H1 (cell line): ENCODE data around the gene NAT10. TPM values are rescaled to one million over a fixed set of nuclear protein-coding genes. Genes with fewer than 3 reads are reported as not detected.

Experiments used
- CTCF ChIA-PET: fragments of 300-600 bp; sonication (Branson Sonifier 250); formaldehyde crosslinking; loops from one replicate; lab custom pipeline; 2021; ENCODE audit not compliant: partially characterized antibody; lab: Charles Lee
- POLR2A ChIA-PET: fragments of 300-600 bp; sonication (Branson Sonifier 250); formaldehyde crosslinking; loops from one replicate; lab custom pipeline; 2021; ENCODE audit warnings: inconsistent platforms; ENCODE audit not compliant: partially characterized antibody; lab: Charles Lee
- DNase-seq, 2 experiments: peaks; one replicate each; pipeline versions ENCODE4 v3.0.0 to v3.0.0-alpha.2; 2010 to 2022; ENCODE audit warnings: low spot score in 2 of 2, low read depth in 1 of 2, mixed read lengths in 1 of 2
- FAIRE-seq: peaks from 2 replicates; lab custom pipeline; 2011; peaks lifted over from hg19 to GRCh38; lab: Jason Lieb, UNC
- H2AFZ ChIP-seq: 2 replicates; pipeline ENCODE4 v1.8.1; 2012; ENCODE audit warnings: low read length, inconsistent platforms
- H2AK5ac ChIP-seq: 2 replicates; pipeline ENCODE4 v1.6.1; 2013; ENCODE audit warnings: low read depth, low read length
- H2BK120ac ChIP-seq: replicated peaks from 2 replicates; pipeline ENCODE3; 2013; ENCODE audit warnings: low read depth, low read length, inconsistent platforms
- H2BK12ac ChIP-seq: 2 replicates; pipeline ENCODE4 v1.6.1; 2013; ENCODE audit warnings: low read depth, low read length
- H2BK15ac ChIP-seq: 2 replicates; pipeline ENCODE4 v1.6.1; 2013; ENCODE audit warnings: low read length
- H2BK20ac ChIP-seq: 2 replicates; pipeline ENCODE4 v1.6.1; 2013; ENCODE audit warnings: low read length
- H2BK5ac ChIP-seq: 2 replicates; pipeline ENCODE4 v1.6.1; 2013; ENCODE audit warnings: low read depth, low read length
- H3K14ac ChIP-seq: 2 replicates; pipeline ENCODE4 v1.6.1; 2013; ENCODE audit warnings: inconsistent platforms; ENCODE audit not compliant: insufficient read length
- H3K18ac ChIP-seq: 2 replicates; pipeline ENCODE4 v1.6.1; 2013; ENCODE audit warnings: low read length; ENCODE audit errors: extremely low read depth
- H3K23ac ChIP-seq: 2 replicates; pipeline ENCODE4 v1.6.1; 2013; ENCODE audit warnings: inconsistent platforms; ENCODE audit not compliant: insufficient read length
- H3K23me2 ChIP-seq: 2 replicates; pipeline ENCODE4 v1.6.1; 2013; ENCODE audit warnings: low read depth, low read length
- H3K27ac ChIP-seq: 2 replicates; pipeline ENCODE4 v1.6.1; 2011; ENCODE audit warnings: low read depth, low read length, inconsistent platforms
- H3K27me3 ChIP-seq, 4 experiments: replicated peaks in 1 of 4; 1 replicate in 1 of 4; 2 replicates in 3 of 4; pipeline versions ENCODE4 v1.6.1 to v1.8.1; 2011 to 2013; ENCODE audit warnings: low read length in 3 of 4, mild to moderate bottlenecking in 3 of 4, inconsistent platforms in 2 of 4, mixed read lengths in 2 of 4, moderate library complexity in 1 of 4; ENCODE audit not compliant: control insufficient read depth in 3 of 4, insufficient read depth in 3 of 4; ENCODE audit errors: extremely low read depth in 1 of 4
- H3K36me3 ChIP-seq, 4 experiments: 2 replicates each; pipeline versions ENCODE4 v1.6.1 to v1.8.1; 2011 to 2013; ENCODE audit warnings: mild to moderate bottlenecking in 4 of 4, low read length in 3 of 4, moderate library complexity in 2 of 4, control low read depth in 1 of 4, inconsistent platforms in 1 of 4; ENCODE audit not compliant: insufficient read depth in 4 of 4, control insufficient read depth in 2 of 4
- H3K4ac ChIP-seq: replicated peaks from 2 replicates; pipeline ENCODE3; 2013; ENCODE audit warnings: low read length, low read depth, mixed read lengths, inconsistent platforms; ENCODE audit not compliant: insufficient read length
- H3K4me1 ChIP-seq, 4 experiments: replicated peaks in 1 of 4; 1 replicate in 1 of 4; 2 replicates in 3 of 4; pipeline versions ENCODE4 v1.6.1 to v1.8.1; 2011 to 2013; ENCODE audit warnings: low read length in 3 of 4, inconsistent platforms in 2 of 4, mixed read lengths in 1 of 4; ENCODE audit not compliant: insufficient read depth in 4 of 4, control insufficient read depth in 3 of 4
- H3K4me2 ChIP-seq, 2 experiments: 2 replicates each; pipeline versions ENCODE4 v1.6.1 to v1.8.1; 2011 to 2013; ENCODE audit warnings: low read depth in 2 of 2, low read length in 2 of 2, control low read depth in 1 of 2, inconsistent platforms in 1 of 2, mild to moderate bottlenecking in 1 of 2; ENCODE audit not compliant: insufficient read depth in 1 of 2
- H3K4me3 ChIP-seq, 4 experiments: fragments of 200-600, 300-600 bp in 1 of 4; sonication (generic), shearing (Covaris generic), sonication (Bioruptor Twin) in 1 of 4; 2 replicates each; pipeline versions ENCODE4 v1.5.1 to v1.8.1; 2011 to 2016; ENCODE audit warnings: low read length in 4 of 4, low read depth in 3 of 4, control low read depth in 2 of 4, inconsistent platforms in 2 of 4, mild to moderate bottlenecking in 2 of 4, mixed read lengths in 1 of 4, moderate library complexity in 1 of 4; ENCODE audit not compliant: insufficient read depth in 2 of 4; ENCODE audit errors: extremely low read depth in 1 of 4
- H3K56ac ChIP-seq: replicated peaks from 2 replicates; pipeline ENCODE3; 2013; ENCODE audit warnings: low read depth, mild to moderate bottlenecking, mixed read lengths, low read length, inconsistent platforms; ENCODE audit not compliant: insufficient read length
- H3K79me1 ChIP-seq: 2 replicates; pipeline ENCODE4 v1.6.1; 2013; ENCODE audit warnings: low read depth, low read length, control low read depth
- H3K79me2 ChIP-seq, 2 experiments: 2 replicates each; pipeline versions ENCODE4 v1.6.1 to v1.8.1; 2012 to 2013; ENCODE audit warnings: low read length in 2 of 2, mild to moderate bottlenecking in 2 of 2, inconsistent platforms in 1 of 2; ENCODE audit not compliant: insufficient read depth in 2 of 2, control insufficient read depth in 1 of 2
- H3K9ac ChIP-seq, 4 experiments: replicated peaks in 1 of 4; 1 replicate in 1 of 4; 2 replicates in 3 of 4; pipeline versions ENCODE4 v1.6.1 to v1.8.1; 2011 to 2013; ENCODE audit warnings: low read depth in 3 of 4, low read length in 3 of 4, control low read depth in 2 of 4, mild to moderate bottlenecking in 2 of 4, moderate library complexity in 2 of 4, inconsistent platforms in 1 of 4; ENCODE audit errors: extremely low read depth in 1 of 4
- H3K9me3 ChIP-seq, 2 experiments: 2 replicates each; pipeline versions ENCODE4 v1.6.1 to v1.8.1; 2012 to 2013; ENCODE audit warnings: mild to moderate bottlenecking in 2 of 2, moderate library complexity in 2 of 2, control low read depth in 1 of 2, inconsistent platforms in 1 of 2, low read depth in 1 of 2, low read length in 1 of 2, mixed read lengths in 1 of 2; ENCODE audit not compliant: insufficient read depth in 2 of 2
- H4K20me1 ChIP-seq, 2 experiments: replicated peaks in 1 of 2; 2 replicates each; pipeline versions ENCODE3 to v1.8.1; 2011 to 2013; ENCODE audit warnings: inconsistent platforms in 2 of 2, low read length in 2 of 2, mild to moderate bottlenecking in 1 of 2; ENCODE audit not compliant: insufficient read depth in 2 of 2, control insufficient read depth in 1 of 2
- H4K5ac ChIP-seq: 2 replicates; pipeline ENCODE4 v1.6.1; 2013; ENCODE audit warnings: low read length, low read depth, mixed read lengths, inconsistent platforms; ENCODE audit not compliant: insufficient read length
- H4K8ac ChIP-seq: 2 replicates; pipeline ENCODE4 v1.8.0; 2013; ENCODE audit warnings: mild to moderate bottlenecking, moderate library complexity, low read length, inconsistent platforms; ENCODE audit not compliant: insufficient read depth; ENCODE audit errors: extremely low read depth
- H4K91ac ChIP-seq: replicated peaks from 2 replicates; pipeline ENCODE3; 2013; ENCODE audit warnings: low read length, mixed read lengths, inconsistent platforms; ENCODE audit not compliant: insufficient read length
- CREB1 ChIP-seq: IDR thresholded peaks from 2 replicates; pipeline ENCODE4 v1.6.1; 2012; ENCODE audit warnings: inconsistent platforms
- GABPA ChIP-seq: IDR thresholded peaks from 2 replicates; pipeline ENCODE4 v1.6.1; 2011; ENCODE audit warnings: mild to moderate bottlenecking, low read length, moderate library complexity, borderline replicate concordance; ENCODE audit not compliant: insufficient read depth
- JUN ChIP-seq: IDR thresholded peaks from 2 replicates; pipeline ENCODE4 v1.6.1; 2011; ENCODE audit warnings: low read depth, mild to moderate bottlenecking, improper control_type of control experiment, low read length
- RXRA ChIP-seq: IDR thresholded peaks from 2 replicates; pipeline ENCODE4 v1.6.1; 2011; ENCODE audit warnings: low read depth, mild to moderate bottlenecking, low read length, moderate library complexity; ENCODE audit not compliant: insufficient read depth
- SAP30 ChIP-seq: fragments of 300-600 bp; sonication (generic); IDR thresholded peaks from 2 replicates; pipeline ENCODE4 v1.7.1; 2012; ENCODE audit warnings: low read length, moderate library complexity, mild to moderate bottlenecking, inconsistent platforms; ENCODE audit not compliant: insufficient read depth, insufficient replicate concordance
- SIRT6 ChIP-seq: IDR thresholded peaks from one replicate; pipeline ENCODE4 v1.7.1; 2012; ENCODE audit warnings: low read length, inconsistent platforms
- SP1 ChIP-seq: IDR thresholded peaks from 2 replicates; pipeline ENCODE4 v1.6.1; 2011; ENCODE audit warnings: low read depth, low read length
- WGBS, 2 experiments: shearing (Covaris generic) in 1 of 2; methylation state at CpG; one replicate each; pipeline versions ENCODE4 v1.1.6 to v1.1.7; 2013 to 2015; ENCODE audit warnings: low lambda C conversion rate in 2 of 2, mixed read lengths in 2 of 2, inconsistent platforms in 1 of 2, low coverage in 1 of 2, missing lambda C conversion rate in 1 of 2; ENCODE audit not compliant: insufficient replicate concordance in 2 of 2, insufficient coverage in 1 of 2, insufficient read length in 1 of 2; ENCODE audit errors: extremely low coverage in 1 of 2, missing lambda C conversion rate in 1 of 2; 5-methylcytosine and 5-hydroxymethylcytosine counted together
- polyA plus RNA-seq, 7 experiments: library from polyadenylated mRNA; depleted of rRNA in 3 of 7; stranded (reverse) in 5 of 7; unstranded in 2 of 7; fragments of >200 nt in 5 of 7; fragments of 200-250 nt in 2 of 7; gene quantifications; 1 replicate in 5 of 7; 2 replicates in 1 of 7; 4 replicates in 1 of 7; pipeline versions ENCODE4 v1.2.1 to v1.2.3, GENCODE V29; 2011 to 2013; ENCODE audit warnings: missing spikeins in 2 of 7, mixed read lengths in 2 of 7
- total RNA-seq: library from RNA; stranded (reverse); fragmentation: NEBNext Ultra II Directional; extraction: Animal tissue kit (Norgen Biotek cat#: 25700); gene quantifications from 2 replicates; pipeline ENCODE4 v1.2.1, GENCODE V29; 2021

NAT10 gene
- total and polyA plus RNA-seq, 2 of the 8 experiments (the other 6 are each of a cell fraction or from before 2014, with no cell fraction given), result 66.3 to 89.6 TPM

GRCh38 chr11:34169686-34170085, 64.3 kb downstream of the NAT10 start:
- H2BK12ac ChIP-seq, result no peak overlapping the region
- no peak overlapping the region for H3K14ac ChIP-seq
- H3K4me1 ChIP-seq, result peaks cover 0 to 3% (median 0%) of the 10 kb centered on the region in 4 experiments; a peak in 4 of 7 replicates
- no peak overlapping the region for H3K27ac ChIP-seq
- H4K91ac ChIP-seq, result peak overlapping the region; percentile 31
- no peak overlapping the region for H3K4ac ChIP-seq
- no peaks in the 10 kb centered on the region for H3K79me1 ChIP-seq
- FAIRE-seq (no peak), DNase-seq (no peak)
- no peak overlapping the region for H4K8ac ChIP-seq
- no peak overlapping the region for H3K56ac ChIP-seq
- no peak overlapping the region for H2BK20ac ChIP-seq
- 93% methylated on average over 8 of the region's 8 CpGs; no CpG with 5 or more reads in 1 of the 2 experiments for WGBS, 2 experiments
- H3K9ac ChIP-seq, result no peak overlapping the region
- no peak overlapping the region for H2AK5ac ChIP-seq
- H2BK120ac ChIP-seq, result no peak overlapping the region
- ChIA-PET CTCF (interaction anchor here (1.0 to 9.8 kb wide), 10 partner anchors 15 to 298 kb away, joined by 3 to 89 read pairs (median 4); partner anchors contain the start of gene ABTB2), POLR2A (interaction anchor here (2.0 kb wide), 1 partner anchor 19 kb away, joined by 5 read pairs; no protein-coding TSS in a partner anchor)
- no peak overlapping the region for H3K4me3 ChIP-seq
- no peaks in the 10 kb centered on the region for H3K36me3 ChIP-seq
- H3K23ac ChIP-seq, result no peak overlapping the region
- TF ChIP-seq JUN (no peak), GABPA (no peak), CREB1 (no peak), RXRA (no peak), SAP30 (no peak), SP1 (no peak), SIRT6 (no peak)
- H2BK5ac ChIP-seq, result no peak overlapping the region
- H3K4me2 ChIP-seq, result no peak overlapping the region; a peak in 1 of 4 replicates
- H2BK15ac ChIP-seq, result no peak overlapping the region
- H3K23me2 ChIP-seq, result no peaks in the 10 kb centered on the region
- H3K9me3 ChIP-seq, result no peaks in the 10 kb centered on the region
- no peak overlapping the region for H3K18ac ChIP-seq
- no peak overlapping the region for H4K5ac ChIP-seq
- H2AFZ ChIP-seq, result no peak overlapping the region
- no peaks in the 10 kb centered on the region for H4K20me1 ChIP-seq
- no peaks in the 10 kb centered on the region for H3K27me3 ChIP-seq
- no peaks in the 10 kb centered on the region for H3K79me2 ChIP-seq
